ENCODE data around the gene STAM.

GRCh38 chr10:17712717-17713471, 68.9 kb downstream of the STAM start:
- TF ChIP-seq CTCF (IDR thresholded peaks at IDR 0.05) (no peak), POLR2AphosphoS5 (IDR thresholded peaks at IDR 0.05; ENCODE audit: insufficient read depth in 1 of 2, low read depth in 1 of 2) (no peak)

All from vagina (tissue), 2 donors.